Hepatocyte (in vitro differentiated cells): ENCODE measurements around the gene WEE2.
"Not testable (repeated sequence)": the region's sequence is repeated elsewhere in the genome, so short reads cannot be mapped to it uniquely, and the experiment has no call there.

ENCODE experiments used
- EZH2 ChIP-seq: fragments of 200-600 bp; sonication (generic); IDR thresholded peaks from 2 replicates; pipeline ENCODE4 v1.6.1; 2016; ENCODE audit warnings: antibody characterized with exemption, mild to moderate bottlenecking, borderline replicate concordance
- EZH2phosphoT487 ChIP-seq: fragments of 200-600 bp; sonication (generic); IDR thresholded peaks from one replicate; pipeline ENCODE4 v1.6.1; 2018; ENCODE audit warnings: antibody characterized with exemption, mild to moderate bottlenecking, low read depth, moderate library complexity; ENCODE audit not compliant: unreplicated experiment, severe bottlenecking
- TF ChIP-seq, protein P1 (sequence below): fragments of 200-600 bp; sonication (generic); IDR thresholded peaks from 2 replicates; pipeline ENCODE4 v1.5.1; 2016; ENCODE audit warnings: antibody characterized with exemption, mild to moderate bottlenecking; ENCODE audit not compliant: poor library complexity

DNA sequence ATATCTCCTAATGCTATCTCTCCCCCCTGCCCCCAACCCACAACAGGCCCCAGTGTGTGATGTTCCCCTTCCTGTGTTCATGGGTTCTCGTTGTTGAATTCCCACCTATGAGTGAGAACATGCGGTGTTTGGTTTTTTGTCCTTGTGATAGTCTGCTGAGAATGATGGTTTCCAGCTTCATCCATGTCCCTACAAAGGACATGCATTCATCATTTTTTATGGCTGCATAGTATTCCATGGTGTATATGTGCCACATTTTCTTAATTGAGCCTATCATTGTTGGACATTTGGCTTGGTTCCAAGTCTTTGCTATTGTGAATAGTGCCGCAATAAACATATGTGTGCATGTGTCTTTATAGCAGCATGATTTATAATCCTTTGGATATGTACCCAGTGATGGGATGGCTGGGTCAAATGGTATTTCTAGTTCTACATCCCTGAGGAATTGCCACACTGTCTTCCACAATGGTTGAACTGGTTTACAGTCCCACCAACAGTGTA lies 62.0 kb downstream of the WEE2 start:
- TF ChIP-seq, protein P1, sequence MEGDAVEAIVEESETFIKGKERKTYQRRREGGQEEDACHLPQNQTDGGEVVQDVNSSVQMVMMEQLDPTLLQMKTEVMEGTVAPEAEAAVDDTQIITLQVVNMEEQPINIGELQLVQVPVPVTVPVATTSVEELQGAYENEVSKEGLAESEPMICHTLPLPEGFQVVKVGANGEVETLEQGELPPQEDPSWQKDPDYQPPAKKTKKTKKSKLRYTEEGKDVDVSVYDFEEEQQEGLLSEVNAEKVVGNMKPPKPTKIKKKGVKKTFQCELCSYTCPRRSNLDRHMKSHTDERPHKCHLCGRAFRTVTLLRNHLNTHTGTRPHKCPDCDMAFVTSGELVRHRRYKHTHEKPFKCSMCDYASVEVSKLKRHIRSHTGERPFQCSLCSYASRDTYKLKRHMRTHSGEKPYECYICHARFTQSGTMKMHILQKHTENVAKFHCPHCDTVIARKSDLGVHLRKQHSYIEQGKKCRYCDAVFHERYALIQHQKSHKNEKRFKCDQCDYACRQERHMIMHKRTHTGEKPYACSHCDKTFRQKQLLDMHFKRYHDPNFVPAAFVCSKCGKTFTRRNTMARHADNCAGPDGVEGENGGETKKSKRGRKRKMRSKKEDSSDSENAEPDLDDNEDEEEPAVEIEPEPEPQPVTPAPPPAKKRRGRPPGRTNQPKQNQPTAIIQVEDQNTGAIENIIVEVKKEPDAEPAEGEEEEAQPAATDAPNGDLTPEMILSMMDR = not testable (repeated sequence)
- not testable (repeated sequence) for TF ChIP-seq EZH2, EZH2phosphoT487
